Astrocyte (in vitro differentiated cells and primary cell): ENCODE results near the gene PTPRC.

Experiments used
- EZH2 ChIP-seq: IDR thresholded peaks from 2 replicates; pipeline ENCODE4 v1.6.1; 2012; ENCODE audit warnings: mild to moderate bottlenecking, low read length, inconsistent platforms; ENCODE audit not compliant: insufficient read depth
- TF ChIP-seq, protein P1 (sequence below): IDR thresholded peaks from 2 replicates; pipeline ENCODE4 v1.5.1; 2011; ENCODE audit warnings: low read depth, mild to moderate bottlenecking, inconsistent platforms, low read length, moderate library complexity; ENCODE audit not compliant: insufficient read depth

DNA sequence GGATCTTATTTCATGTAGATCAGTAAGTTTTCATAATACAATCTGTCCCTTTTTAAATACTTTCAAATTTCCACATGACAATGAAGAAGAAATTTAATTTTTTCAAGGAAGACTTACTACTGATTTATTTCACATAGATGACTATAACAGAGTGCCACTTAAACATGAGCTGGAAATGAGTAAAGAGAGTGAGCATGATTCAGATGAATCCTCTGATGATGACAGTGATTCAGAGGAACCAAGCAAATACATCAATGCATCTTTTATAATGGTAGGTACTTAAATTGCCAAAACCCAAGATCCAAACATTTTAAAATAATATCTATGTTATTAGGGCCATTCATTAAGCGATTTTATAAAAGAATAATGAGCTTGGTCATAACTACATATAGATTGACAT lies 110.4 kb downstream of the PTPRC start:
- TF ChIP-seq, protein P1, sequence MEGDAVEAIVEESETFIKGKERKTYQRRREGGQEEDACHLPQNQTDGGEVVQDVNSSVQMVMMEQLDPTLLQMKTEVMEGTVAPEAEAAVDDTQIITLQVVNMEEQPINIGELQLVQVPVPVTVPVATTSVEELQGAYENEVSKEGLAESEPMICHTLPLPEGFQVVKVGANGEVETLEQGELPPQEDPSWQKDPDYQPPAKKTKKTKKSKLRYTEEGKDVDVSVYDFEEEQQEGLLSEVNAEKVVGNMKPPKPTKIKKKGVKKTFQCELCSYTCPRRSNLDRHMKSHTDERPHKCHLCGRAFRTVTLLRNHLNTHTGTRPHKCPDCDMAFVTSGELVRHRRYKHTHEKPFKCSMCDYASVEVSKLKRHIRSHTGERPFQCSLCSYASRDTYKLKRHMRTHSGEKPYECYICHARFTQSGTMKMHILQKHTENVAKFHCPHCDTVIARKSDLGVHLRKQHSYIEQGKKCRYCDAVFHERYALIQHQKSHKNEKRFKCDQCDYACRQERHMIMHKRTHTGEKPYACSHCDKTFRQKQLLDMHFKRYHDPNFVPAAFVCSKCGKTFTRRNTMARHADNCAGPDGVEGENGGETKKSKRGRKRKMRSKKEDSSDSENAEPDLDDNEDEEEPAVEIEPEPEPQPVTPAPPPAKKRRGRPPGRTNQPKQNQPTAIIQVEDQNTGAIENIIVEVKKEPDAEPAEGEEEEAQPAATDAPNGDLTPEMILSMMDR, result no peak
- TF ChIP-seq EZH2, result no peak
